Tibial nerve (tissue), 4 donors: ENCODE results near the gene PRCD.

ENCODE experiments used
- EP300 ChIP-seq, 2 donors: sonication (generic); formaldehyde crosslinking; IDR thresholded peaks; one replicate each; pipeline ENCODE4 v1.6.1; 2017; ENCODE audit warnings: antibody characterized with exemption in 2 of 2, mild to moderate bottlenecking in 1 of 2
- POLR2A ChIP-seq, 2 donors: fragments of 450-650 bp; IDR thresholded peaks; one replicate each; pipeline ENCODE4 v1.6.1; 2017; ENCODE audit warnings: antibody characterized with exemption in 2 of 2, mild to moderate bottlenecking in 2 of 2, moderate library complexity in 2 of 2
- TF ChIP-seq, protein P1 (sequence below), 5 experiments: fragments of 200-600 bp in 3 of 5; fragments of 450-650 bp in 2 of 5; sonication (generic) in 3 of 5; IDR thresholded peaks; one replicate each; pipeline ENCODE4 v1.5.1; 2016 to 2019; ENCODE audit warnings: antibody characterized with exemption in 5 of 5, mild to moderate bottlenecking in 3 of 5, moderate library complexity in 2 of 5

DNA sequence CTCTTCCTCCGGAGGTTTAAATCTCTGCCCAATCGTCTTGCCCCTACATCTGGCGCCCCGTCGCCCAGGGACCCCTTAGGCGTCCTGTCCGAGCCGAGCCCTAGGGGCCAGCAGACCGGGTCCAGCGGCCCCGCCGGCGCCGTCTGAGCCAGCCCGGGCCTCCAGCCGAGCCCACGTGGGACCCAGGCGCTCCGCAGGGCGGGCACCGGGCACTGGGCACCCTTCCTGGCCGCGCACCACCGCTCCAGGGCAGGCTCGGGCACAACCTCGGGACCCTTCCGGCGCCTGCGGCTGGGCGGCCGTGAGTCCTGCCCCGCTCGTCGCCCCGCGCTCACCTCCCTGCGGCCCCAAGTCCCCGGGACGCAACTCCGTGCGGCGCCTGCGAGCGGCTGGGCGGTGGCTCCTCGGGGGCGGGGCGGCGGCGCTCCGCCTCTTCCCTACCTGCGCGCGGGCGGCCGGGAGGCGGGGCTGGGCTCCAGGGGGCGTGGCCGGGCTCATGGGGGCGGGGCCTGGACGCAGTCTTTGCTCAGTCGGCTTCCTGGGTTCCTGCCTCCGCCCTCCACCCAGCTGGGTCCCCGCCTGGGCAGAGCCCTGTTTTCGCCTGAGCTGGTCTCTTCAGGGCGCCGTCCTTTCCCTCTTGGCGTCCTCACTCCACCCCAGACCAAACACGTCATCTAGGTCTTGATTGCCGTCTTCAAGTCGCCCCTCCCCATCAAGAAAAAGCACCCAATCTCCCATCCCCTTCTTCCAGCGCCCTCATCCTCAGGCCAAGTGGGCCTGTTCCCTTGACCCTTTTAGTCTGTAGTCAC lies 38.6 kb upstream of the PRCD start, which contains the start of gene RHBDF2:
- TF ChIP-seq, protein P1, sequence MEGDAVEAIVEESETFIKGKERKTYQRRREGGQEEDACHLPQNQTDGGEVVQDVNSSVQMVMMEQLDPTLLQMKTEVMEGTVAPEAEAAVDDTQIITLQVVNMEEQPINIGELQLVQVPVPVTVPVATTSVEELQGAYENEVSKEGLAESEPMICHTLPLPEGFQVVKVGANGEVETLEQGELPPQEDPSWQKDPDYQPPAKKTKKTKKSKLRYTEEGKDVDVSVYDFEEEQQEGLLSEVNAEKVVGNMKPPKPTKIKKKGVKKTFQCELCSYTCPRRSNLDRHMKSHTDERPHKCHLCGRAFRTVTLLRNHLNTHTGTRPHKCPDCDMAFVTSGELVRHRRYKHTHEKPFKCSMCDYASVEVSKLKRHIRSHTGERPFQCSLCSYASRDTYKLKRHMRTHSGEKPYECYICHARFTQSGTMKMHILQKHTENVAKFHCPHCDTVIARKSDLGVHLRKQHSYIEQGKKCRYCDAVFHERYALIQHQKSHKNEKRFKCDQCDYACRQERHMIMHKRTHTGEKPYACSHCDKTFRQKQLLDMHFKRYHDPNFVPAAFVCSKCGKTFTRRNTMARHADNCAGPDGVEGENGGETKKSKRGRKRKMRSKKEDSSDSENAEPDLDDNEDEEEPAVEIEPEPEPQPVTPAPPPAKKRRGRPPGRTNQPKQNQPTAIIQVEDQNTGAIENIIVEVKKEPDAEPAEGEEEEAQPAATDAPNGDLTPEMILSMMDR (IDR thresholded peaks at IDR 0.05): peak in 2 of 5 experiments; percentile 30 to 42
- peak; percentile 32 to 68 for TF ChIP-seq EP300 (IDR thresholded peaks at IDR 0.05)
- TF ChIP-seq POLR2A (IDR thresholded peaks at IDR 0.05): peak; percentile 69 to 84
